ENCODE results near the gene CPED1.
"Not testable (repeated sequence)": the region's sequence is repeated elsewhere in the genome, so short reads cannot be mapped to it uniquely, and the experiment has no call there.

CPED1 gene

DNA sequence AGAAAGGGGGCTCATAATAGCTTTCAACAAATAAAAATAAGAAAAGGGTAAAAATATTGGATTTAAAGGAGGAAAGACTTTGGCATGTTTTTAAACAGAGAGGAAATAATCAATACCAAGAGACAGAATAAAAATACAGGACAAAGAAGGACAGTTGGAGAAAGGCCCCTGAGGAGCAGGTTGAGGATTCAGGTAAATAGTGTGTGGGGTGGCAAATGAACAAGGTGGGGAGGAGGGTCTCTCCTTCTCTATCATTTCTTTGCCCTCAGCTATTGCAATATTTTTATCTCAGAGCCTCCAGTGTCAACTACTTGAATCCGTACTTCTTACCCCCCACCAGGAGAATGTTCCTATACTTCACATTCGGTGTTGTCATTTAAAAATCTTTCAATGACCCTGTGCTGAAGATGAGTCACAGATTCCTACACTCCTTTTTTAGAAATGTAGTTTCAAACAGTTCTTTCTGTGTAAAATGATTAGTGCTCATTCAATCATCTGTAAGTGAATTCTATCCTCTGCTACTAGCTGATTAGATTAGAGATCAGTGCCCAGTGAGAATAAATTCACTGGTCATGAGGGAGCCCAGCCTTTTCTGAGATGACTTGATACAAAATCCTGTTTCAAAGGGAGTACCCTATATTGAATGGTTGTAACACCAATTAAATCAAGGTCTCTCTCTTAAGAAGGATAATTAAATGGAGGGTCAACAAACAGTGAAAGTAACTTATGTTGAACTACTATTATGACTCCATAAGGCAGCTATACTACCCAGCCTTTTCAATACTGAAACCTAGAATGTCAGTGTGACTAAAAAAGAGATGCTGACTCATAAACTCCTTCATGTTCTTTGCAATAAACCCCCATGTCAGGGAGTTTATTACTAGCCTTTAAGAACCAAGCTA, 289.9 kb downstream of the CPED1 start:
- no peak overlapping the region for H3K4me3 ChIP-seq (ENCODE audit: low read length)
- no peaks in the 10 kb centered on the region for H3K4me1 ChIP-seq (ENCODE audit: insufficient read depth, low read length)
- H3K9me3 ChIP-seq (ENCODE audit: low read length): no peaks in the 10 kb centered on the region
- H3K36me3 ChIP-seq (ENCODE audit: insufficient read depth, low read length): no peaks in the 10 kb centered on the region
- H2AFZ ChIP-seq (ENCODE audit: low read depth, low read length): no peak overlapping the region
- H3K27me3 ChIP-seq (ENCODE audit: insufficient read depth, low read length): no peaks in the 10 kb centered on the region

DNA sequence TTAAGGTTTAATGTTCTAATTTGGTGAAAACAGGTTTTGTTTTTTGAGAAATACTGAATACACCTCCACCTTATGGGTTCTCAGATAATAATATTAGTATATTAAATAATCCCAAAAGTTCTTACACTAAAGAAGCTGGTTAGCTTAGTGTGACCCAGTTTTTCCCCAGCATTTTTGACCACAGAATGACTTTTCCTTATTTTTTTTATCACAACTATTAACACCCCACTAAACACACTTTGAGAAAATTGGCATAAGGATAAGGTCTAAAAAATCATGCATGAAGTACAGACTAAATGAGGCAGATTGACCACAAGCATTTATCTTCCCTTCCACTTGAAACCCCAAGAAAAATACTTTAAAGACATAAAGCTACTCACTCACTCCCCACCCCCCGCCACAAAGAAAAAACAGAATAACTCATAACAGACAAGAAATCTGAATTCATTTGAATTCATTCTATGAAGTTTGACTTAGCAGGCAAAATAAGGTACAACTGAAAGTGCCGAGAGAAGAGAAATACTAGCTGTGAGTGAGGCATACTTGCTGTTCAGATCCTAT, 290.6 kb downstream of the CPED1 start:
- no peak overlapping the region for H2AFZ ChIP-seq (ENCODE audit: low read depth, low read length)
- no peaks in the 10 kb centered on the region for H3K27me3 ChIP-seq (ENCODE audit: insufficient read depth, low read length)
- no peak overlapping the region for H3K4me3 ChIP-seq (ENCODE audit: low read length)
- H3K4me1 ChIP-seq (ENCODE audit: insufficient read depth, low read length): no peaks in the 10 kb centered on the region
- H3K36me3 ChIP-seq (ENCODE audit: insufficient read depth, low read length): no peaks in the 10 kb centered on the region
- no peaks in the 10 kb centered on the region for H3K9me3 ChIP-seq (ENCODE audit: low read length)

DNA sequence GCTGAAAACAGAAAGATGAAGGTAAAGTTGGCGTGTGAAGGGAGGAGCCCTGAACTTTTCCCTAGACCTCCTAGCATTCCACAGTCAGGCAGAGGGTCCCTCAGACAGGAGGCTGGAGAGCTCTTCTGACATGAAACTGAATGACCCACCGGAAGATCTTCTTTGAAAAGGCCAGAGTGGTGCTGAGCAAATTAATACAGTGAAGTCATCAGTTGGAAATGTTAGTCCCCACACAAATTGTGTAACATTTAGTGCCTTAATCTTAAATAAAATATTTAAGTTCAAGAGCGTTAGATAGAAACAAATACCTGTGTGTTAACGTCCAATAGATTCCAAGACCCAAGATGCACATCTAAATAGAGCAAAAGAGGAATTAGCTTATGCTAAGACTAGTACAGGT, 291.3 kb downstream of the CPED1 start:
- H2AFZ ChIP-seq (ENCODE audit: low read depth, low read length): no peak overlapping the region
- no peaks in the 10 kb centered on the region for H3K9me3 ChIP-seq (ENCODE audit: low read length)
- no peaks in the 10 kb centered on the region for H3K4me1 ChIP-seq (ENCODE audit: insufficient read depth, low read length)
- no peaks in the 10 kb centered on the region for H3K36me3 ChIP-seq (ENCODE audit: insufficient read depth, low read length)
- no peak overlapping the region for H3K4me3 ChIP-seq (ENCODE audit: low read length)
- H3K27me3 ChIP-seq (ENCODE audit: insufficient read depth, low read length): no peaks in the 10 kb centered on the region

DNA sequence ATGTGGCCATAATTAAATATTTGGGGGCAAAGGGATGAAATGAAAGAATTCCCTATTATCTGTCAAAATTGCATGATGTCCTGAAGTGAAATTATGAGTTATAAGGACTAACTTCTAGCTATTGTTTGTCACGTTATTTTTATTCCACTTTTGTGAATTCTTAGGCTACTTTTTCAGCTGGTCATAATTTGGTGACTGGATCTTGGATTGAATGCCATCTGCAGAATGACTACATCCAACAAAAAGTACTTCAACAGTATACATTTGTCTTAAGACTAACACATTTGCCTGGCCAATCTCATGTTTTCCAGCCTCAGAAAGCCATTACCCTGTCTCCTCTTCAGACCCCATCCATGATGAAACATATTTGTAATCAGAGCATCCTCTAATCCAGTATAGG, 292.1 kb downstream of the CPED1 start:
- no peak overlapping the region for H3K4me3 ChIP-seq (ENCODE audit: low read length)
- no peaks in the 10 kb centered on the region for H3K36me3 ChIP-seq (ENCODE audit: insufficient read depth, low read length)
- no peaks in the 10 kb centered on the region for H3K4me1 ChIP-seq (ENCODE audit: insufficient read depth, low read length)
- no peak overlapping the region for H2AFZ ChIP-seq (ENCODE audit: low read depth, low read length)
- H3K27me3 ChIP-seq (ENCODE audit: insufficient read depth, low read length): no peaks in the 10 kb centered on the region
- H3K9me3 ChIP-seq (ENCODE audit: low read length): peaks cover 2% of the 10 kb centered on the region

DNA sequence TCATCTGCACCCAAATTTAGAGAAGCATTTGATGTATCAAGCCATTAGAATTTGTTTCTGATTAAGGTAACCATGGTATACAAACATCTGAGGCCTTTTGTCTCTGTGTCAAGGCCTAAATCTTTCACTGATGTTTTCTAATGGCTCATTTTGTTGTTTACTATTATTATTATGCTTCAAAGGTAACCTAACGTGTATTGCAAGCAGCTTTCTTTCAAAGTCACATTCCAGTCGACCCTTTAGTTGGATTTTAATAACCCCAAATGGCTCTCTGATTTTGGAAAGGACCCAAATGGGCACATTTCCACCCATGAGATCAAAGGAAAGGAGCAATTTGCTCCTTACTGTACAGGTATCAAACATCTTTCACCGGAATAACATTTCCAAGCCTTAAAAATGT, 293.6 kb downstream of the CPED1 start:
- Histone ChIP-seq H3K27me3 (ENCODE audit: insufficient read depth, low read length) (no peaks in the 10 kb centered on the region), H3K4me3 (ENCODE audit: low read length) (no peak overlapping the region), H3K36me3 (ENCODE audit: insufficient read depth, low read length) (no peaks in the 10 kb centered on the region), H2AFZ (ENCODE audit: low read depth, low read length) (no peak overlapping the region), H3K9me3 (ENCODE audit: low read length) (peaks cover 2% of the 10 kb centered on the region), H3K4me1 (ENCODE audit: insufficient read depth, low read length) (no peaks in the 10 kb centered on the region)

DNA sequence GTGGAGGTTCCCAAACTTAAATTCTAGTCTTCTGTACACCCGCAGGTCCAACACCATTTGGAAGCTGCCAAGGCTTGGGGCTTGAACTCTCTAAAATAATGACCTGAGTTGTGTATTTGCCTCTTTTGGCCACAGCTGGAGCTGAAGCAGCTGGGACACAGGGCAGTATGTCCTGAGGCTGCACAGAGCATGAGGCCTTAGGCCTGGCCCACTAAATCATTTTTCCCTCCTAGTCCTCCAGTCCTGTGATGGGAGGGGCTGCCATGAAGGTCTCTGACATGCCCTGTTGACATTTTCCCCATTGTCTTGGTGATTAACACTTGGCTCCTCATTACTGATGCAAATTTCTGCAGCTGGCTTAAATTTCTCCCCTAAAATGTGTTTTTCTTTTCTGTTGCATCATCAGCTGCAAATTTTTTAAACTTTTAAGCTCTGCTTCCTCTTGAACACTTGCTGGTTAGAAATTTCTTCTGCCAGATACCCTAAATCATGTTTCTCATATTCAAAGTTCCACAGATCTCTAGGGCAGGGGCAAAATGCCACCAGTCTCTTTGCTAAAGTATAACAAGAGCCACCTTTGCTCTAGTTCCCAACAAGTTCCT, 296.7 kb downstream of the CPED1 start:
- Histone ChIP-seq H3K4me1 (ENCODE audit: insufficient read depth, low read length) (no peaks in the 10 kb centered on the region), H3K4me3 (ENCODE audit: low read length) (no peak overlapping the region), H3K36me3 (ENCODE audit: insufficient read depth, low read length) (no peaks in the 10 kb centered on the region), H3K9me3 (ENCODE audit: low read length) (peaks cover 2% of the 10 kb centered on the region), H2AFZ (ENCODE audit: low read depth, low read length) (no peak overlapping the region), H3K27me3 (ENCODE audit: insufficient read depth, low read length) (no peaks in the 10 kb centered on the region)

DNA sequence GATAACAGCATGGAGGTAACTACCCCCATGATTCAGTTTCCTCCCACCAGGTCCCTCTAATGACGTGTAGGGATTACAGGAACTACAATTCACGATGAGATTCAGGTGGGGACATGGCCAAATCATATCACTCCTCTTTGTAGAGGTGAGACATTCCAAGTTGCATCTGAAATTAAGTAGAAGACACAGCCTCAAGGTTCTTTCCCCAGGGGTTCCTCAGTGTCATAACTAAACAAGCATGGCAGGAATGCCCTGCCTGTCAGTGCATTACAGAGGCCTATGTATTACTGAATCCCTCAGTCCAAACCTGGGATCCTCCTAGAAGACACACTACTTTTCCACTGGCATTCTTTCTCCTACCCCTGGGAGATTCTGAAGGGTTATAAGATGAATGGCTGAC, 297.7 kb downstream of the CPED1 start:
- no peaks in the 10 kb centered on the region for H3K27me3 ChIP-seq (ENCODE audit: insufficient read depth, low read length)
- no peaks in the 10 kb centered on the region for H3K4me1 ChIP-seq (ENCODE audit: insufficient read depth, low read length)
- no peak overlapping the region for H3K4me3 ChIP-seq (ENCODE audit: low read length)
- peaks cover 2% of the 10 kb centered on the region for H3K9me3 ChIP-seq (ENCODE audit: low read length)
- no peaks in the 10 kb centered on the region for H3K36me3 ChIP-seq (ENCODE audit: insufficient read depth, low read length)
- H2AFZ ChIP-seq (ENCODE audit: low read depth, low read length): no peak overlapping the region

DNA sequence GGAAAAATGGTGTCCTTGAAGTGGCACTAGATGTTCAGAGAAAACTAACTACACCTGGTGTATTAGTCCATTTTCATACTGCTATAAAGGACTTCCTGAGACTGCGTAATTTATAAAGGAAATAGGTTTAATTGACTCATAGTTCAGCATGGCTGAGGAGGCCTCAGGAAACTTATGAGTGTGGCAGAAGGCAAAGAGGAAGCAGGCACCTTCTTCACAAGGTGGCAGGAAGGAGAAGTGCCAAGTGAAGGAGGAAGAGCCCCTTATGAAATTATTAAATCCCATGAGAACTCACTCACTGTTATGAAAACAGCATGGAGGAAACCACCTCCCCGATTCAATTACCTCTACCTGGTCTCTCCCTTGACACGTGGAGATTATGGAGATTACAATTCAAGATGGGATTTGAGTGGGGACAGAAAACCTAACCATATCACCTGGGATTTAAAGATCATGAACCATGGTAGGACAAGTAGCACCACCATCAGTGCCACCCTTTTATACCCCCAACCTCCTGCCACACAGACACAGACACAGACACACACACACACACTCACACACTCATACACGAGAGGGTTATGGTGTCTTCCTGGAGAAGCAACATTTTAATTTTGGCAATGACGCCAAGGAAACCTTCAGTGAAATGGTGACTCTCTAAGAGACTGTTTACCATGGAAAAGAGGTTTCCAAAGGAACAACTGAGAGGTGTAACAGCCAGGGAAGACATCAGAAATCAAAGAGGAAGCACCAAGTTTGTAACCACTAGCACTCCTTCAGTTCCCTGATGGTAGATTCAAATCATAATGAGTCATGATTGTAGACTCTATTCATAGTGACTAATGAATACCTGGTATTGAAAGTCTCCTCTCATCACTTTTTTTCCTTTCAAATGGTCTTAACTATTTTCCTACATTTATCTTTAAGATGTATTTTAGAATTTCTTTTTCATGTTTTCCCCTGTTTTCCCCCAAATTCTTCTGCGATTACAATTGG, 298.5 kb downstream of the CPED1 start:
- peaks cover 2% of the 10 kb centered on the region for H3K9me3 ChIP-seq (ENCODE audit: low read length)
- no peak overlapping the region for H3K4me3 ChIP-seq (ENCODE audit: low read length)
- H3K4me1 ChIP-seq (ENCODE audit: insufficient read depth, low read length): no peaks in the 10 kb centered on the region
- no peaks in the 10 kb centered on the region for H3K36me3 ChIP-seq (ENCODE audit: insufficient read depth, low read length)
- H2AFZ ChIP-seq (ENCODE audit: low read depth, low read length): no peak overlapping the region
- no peaks in the 10 kb centered on the region for H3K27me3 ChIP-seq (ENCODE audit: insufficient read depth, low read length)

DNA sequence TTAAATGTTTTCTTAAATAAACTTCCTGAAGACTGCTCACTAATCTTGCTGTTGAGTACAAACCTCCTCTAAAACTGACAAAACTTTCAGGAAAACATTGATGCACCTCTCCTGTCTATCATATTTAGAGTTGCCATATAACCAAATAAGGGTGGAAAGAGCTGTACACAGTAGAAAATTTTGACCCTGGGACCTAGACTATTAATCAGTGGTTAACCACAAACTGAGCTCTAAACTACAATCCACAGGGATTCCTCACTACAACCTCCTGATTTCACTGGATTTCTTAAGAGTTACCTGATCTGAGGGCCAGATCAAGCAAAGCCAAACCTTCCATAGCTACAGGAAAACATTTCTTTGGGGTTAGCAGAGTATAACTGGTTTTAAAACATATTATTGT, 300.4 kb downstream of the CPED1 start:
- Histone ChIP-seq H3K27me3 (ENCODE audit: insufficient read depth, low read length) (no peaks in the 10 kb centered on the region), H3K4me3 (ENCODE audit: low read length) (no peak overlapping the region), H3K36me3 (ENCODE audit: insufficient read depth, low read length) (no peaks in the 10 kb centered on the region), H3K9me3 (ENCODE audit: low read length) (peaks cover 2% of the 10 kb centered on the region), H3K4me1 (ENCODE audit: insufficient read depth, low read length) (no peaks in the 10 kb centered on the region), H2AFZ (ENCODE audit: low read depth, low read length) (no peak overlapping the region)

DNA sequence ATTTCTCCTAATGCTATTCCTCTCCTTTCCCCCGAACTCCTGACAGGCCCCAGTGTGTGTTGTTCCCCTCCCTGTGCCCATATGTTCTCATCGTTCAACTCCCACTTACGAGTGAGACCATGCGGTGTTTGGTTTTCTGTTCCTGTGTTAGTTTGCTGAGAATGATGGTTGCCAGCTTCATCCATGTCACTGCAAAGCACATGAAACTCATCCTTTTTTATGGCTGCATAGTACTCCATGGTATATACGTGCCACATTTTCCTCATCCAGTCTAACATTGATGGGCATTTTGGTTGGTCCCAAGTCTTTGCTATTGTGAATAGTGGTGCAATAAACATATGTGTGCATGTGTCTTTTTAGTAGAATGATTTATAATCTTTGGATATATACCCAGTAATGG, 301.4 kb downstream of the CPED1 start:
- not testable (repeated sequence) for H2AFZ ChIP-seq (ENCODE audit: low read depth, low read length); H3K36me3 ChIP-seq (ENCODE audit: insufficient read depth, low read length); H3K4me1 ChIP-seq (ENCODE audit: insufficient read depth, low read length); H3K27me3 ChIP-seq (ENCODE audit: insufficient read depth, low read length); H3K4me3 ChIP-seq (ENCODE audit: low read length); H3K9me3 ChIP-seq (ENCODE audit: low read length)

DNA sequence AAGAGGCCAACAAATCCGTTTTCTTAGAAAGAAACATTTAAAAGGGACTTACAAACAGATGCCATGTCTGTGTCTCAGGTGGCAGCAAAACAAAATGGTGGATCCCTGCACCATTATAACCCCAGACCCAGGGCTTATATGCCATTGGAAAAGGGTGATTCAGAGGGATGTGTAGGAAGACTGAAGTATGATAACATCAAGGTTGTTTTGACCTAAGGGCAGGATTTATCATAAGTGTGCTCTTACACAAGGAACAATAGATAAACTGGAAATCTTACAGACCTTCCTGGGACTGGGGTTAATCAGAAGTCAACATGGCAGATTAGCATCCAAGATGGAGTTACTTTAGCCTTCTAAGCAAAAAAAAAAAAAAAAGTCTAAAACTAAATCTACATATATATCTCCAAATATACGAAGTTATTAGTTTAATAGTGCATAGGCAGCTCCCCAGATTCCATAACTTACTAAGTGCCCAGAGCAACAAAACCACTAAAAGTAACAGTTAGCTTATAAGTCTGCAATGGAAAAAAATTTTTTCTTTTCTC, 306.0 kb downstream of the CPED1 start:
- Histone ChIP-seq H3K9me3 (ENCODE audit: low read length) (no peaks in the 10 kb centered on the region), H2AFZ (ENCODE audit: low read depth, low read length) (no peak overlapping the region), H3K4me3 (ENCODE audit: low read length) (no peak overlapping the region), H3K4me1 (ENCODE audit: insufficient read depth, low read length) (no peaks in the 10 kb centered on the region), H3K36me3 (ENCODE audit: insufficient read depth, low read length) (no peaks in the 10 kb centered on the region), H3K27me3 (ENCODE audit: insufficient read depth, low read length) (peaks cover 2% of the 10 kb centered on the region)

DNA sequence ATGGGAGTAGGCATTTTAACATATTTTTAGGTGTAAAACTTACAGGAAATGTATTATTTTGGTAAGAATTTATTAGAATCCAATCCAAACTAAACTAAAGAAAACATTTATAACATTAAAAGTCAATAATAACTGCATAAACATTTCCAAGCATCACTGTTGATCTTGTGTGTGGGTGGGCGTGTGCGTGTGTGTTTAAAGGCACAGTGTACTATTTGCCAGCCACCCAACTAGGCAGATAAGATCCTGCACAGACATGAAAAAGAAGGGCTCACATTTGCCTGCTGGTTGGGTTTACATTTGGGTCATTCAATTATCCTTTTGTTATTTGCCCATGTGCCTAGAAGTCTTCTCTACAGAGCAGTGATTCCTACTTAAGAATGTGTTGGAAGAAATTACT, 309.3 kb downstream of the CPED1 start:
- peak overlapping the region; percentile 72 for H2AFZ ChIP-seq (ENCODE audit: low read depth, low read length)
- no peaks in the 10 kb centered on the region for H3K36me3 ChIP-seq (ENCODE audit: insufficient read depth, low read length)
- H3K27me3 ChIP-seq (ENCODE audit: insufficient read depth, low read length): peaks cover 2% of the 10 kb centered on the region
- no peaks in the 10 kb centered on the region for H3K9me3 ChIP-seq (ENCODE audit: low read length)
- no peaks in the 10 kb centered on the region for H3K4me1 ChIP-seq (ENCODE audit: insufficient read depth, low read length)
- H3K4me3 ChIP-seq (ENCODE audit: low read length): no peak overlapping the region

Measured in neuron (in vitro differentiated cells).